ENCODE results near the gene NCOR1. TPM values are rescaled to one million over a fixed set of nuclear protein-coding genes. Genes with fewer than 3 reads are reported as not detected.
A peak's percentile ranks its signal among the peaks of the same experiment; 100 is the strongest.

The NCOR1 gene
- total and polyA plus RNA-seq, 10 of the 15 experiments (the other 5 are each of a cell fraction or from before 2014, with no cell fraction given) = 34.5 to 135 (median 82.9) TPM

- TF ChIP-seq ZNF24 (IDR thresholded peaks at IDR 0.05) (0 out of 2 replicates have a peak, but pooled peaks have one; percentile 29), BCL11A (IDR thresholded peaks at IDR 0.05; ENCODE audit: low read depth, low read length) (no peak), E2F8 (IDR thresholded peaks at IDR 0.05; ENCODE audit: low read depth, partially characterized antibody) (no peak), NFIC (IDR thresholded peaks at IDR 0.05; ENCODE audit: low read depth, low read length) (no peak), RCOR1 (conservative IDR thresholded peaks at IDR 0.05; ENCODE audit: low read depth, low read length) (no peak), RBBP5 (conservative IDR thresholded peaks at IDR 0.05) (no peak), ZBTB33 (IDR thresholded peaks at IDR 0.05) (no peak), ZZZ3 (IDR thresholded peaks at IDR 0.05; ENCODE audit: control insufficient read depth, insufficient read length, low read depth) (no peak), ELK1 (IDR thresholded peaks at IDR 0.05; ENCODE audit: low read depth, low read length) (no peak), FOS (IDR thresholded peaks at IDR 0.05; ENCODE audit: borderline replicate concordance, extremely low read depth, insufficient read length) (no peak), ZNF274 (IDR thresholded peaks at IDR 0.05; ENCODE audit: insufficient read depth, insufficient read length) (no peak), USF2 (IDR thresholded peaks at IDR 0.05; ENCODE audit: borderline replicate concordance, low read depth, low read length) (no peak), DPF2 (IDR thresholded peaks at IDR 0.05) (peak; percentile 56), NR2F1 (conservative IDR thresholded peaks at IDR 0.05) (peak; percentile 85), BRCA1 (IDR thresholded peaks at IDR 0.05; ENCODE audit: low read depth, low read length) (no peak), ATF7 (IDR thresholded peaks at IDR 0.05; ENCODE audit: low read depth) (no peak), STAT1 (conservative IDR thresholded peaks at IDR 0.05) (no peak), NFXL1 (IDR thresholded peaks at IDR 0.05; ENCODE audit: borderline replicate concordance) (no peak), JUNB (IDR thresholded peaks at IDR 0.05) (no peak)
- TF ChIP-seq, protein P1, sequence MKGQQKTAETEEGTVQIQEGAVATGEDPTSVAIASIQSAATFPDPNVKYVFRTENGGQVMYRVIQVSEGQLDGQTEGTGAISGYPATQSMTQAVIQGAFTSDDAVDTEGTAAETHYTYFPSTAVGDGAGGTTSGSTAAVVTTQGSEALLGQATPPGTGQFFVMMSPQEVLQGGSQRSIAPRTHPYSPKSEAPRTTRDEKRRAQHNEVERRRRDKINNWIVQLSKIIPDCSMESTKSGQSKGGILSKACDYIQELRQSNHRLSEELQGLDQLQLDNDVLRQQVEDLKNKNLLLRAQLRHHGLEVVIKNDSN (IDR thresholded peaks at IDR 0.05; ENCODE audit: borderline replicate concordance, extremely low read length, insufficient read depth, low read depth, low read length) = no peak
- TF ChIP-seq, protein P2, sequence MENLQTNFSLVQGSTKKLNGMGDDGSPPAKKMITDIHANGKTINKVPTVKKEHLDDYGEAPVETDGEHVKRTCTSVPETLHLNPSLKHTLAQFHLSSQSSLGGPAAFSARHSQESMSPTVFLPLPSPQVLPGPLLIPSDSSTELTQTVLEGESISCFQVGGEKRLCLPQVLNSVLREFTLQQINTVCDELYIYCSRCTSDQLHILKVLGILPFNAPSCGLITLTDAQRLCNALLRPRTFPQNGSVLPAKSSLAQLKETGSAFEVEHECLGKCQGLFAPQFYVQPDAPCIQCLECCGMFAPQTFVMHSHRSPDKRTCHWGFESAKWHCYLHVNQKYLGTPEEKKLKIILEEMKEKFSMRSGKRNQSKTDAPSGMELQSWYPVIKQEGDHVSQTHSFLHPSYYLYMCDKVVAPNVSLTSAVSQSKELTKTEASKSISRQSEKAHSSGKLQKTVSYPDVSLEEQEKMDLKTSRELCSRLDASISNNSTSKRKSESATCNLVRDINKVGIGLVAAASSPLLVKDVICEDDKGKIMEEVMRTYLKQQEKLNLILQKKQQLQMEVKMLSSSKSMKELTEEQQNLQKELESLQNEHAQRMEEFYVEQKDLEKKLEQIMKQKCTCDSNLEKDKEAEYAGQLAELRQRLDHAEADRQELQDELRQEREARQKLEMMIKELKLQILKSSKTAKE (IDR thresholded peaks at IDR 0.05; ENCODE audit: low read depth, poor library complexity, severe bottlenecking) = no peak
These were observed 216.0 kb downstream of the NCOR1 start, which contains the start of the genes TTC19 and ZSWIM7 (continued) for GRCh38 chr17:15999141-15999973.

Measured in GM12878 (cell line).